K562 (cell line): ENCODE data around the gene P2RY8. TPM values are rescaled to one million over a fixed set of nuclear protein-coding genes. Genes with fewer than 3 reads are reported as not detected.

Source experiments
- ATAC-seq: fragments of 200-7000 bp; cut with Tn5 transposase; 3 replicates; pipeline ENCODE4 v1.9.1; 2020; ENCODE audit warnings: moderate library complexity
- BruUV-seq: library from RNA; stranded (reverse); fragments of 400-500 nt; replicated peaks from 2 replicates; lab custom pipeline; 2021; lab: Mats Ljungman, UMichigan
- CTCF ChIA-PET: fragments of 300-600 bp; formaldehyde crosslinking; extraction: SDS; loops from one replicate; lab custom pipeline; 2021; ENCODE audit warnings: low intra/inter-chr PET ratio; lab: Yijun Ruan, JAX
- POLR2A ChIA-PET: fragments of 300-600, 350-650 bp; sonication (Branson Sonifier 250); formaldehyde crosslinking; extraction: SDS; loops from one replicate; lab custom pipeline; 2021; ENCODE audit warnings: antibody characterized with exemption, inconsistent platforms; lab: Yijun Ruan, JAX
- DNase-seq, 4 experiments: peaks; one replicate each; pipeline versions ENCODE4 v3.0.0 to v3.0.0-alpha.2; 2011 to 2018; ENCODE audit warnings: low spot score in 3 of 4, mixed read lengths in 3 of 4; ENCODE audit errors: extremely low read depth in 1 of 4
- FAIRE-seq: peaks from 2 replicates; lab custom pipeline; 2011; peaks lifted over from hg19 to GRCh38; lab: Jason Lieb, UNC
- H2AFZ ChIP-seq: 2 replicates; pipeline ENCODE4 v1.6.0; 2011; ENCODE audit warnings: low read depth, low read length, control low read depth, inconsistent platforms
- H3K27ac ChIP-seq: fragments of 200-600 bp; 3 replicates; pipeline ENCODE4 v1.8.0; 2011; ENCODE audit warnings: low read depth, mild to moderate bottlenecking, control low read depth, inconsistent platforms, low read length, moderate library complexity, mixed read lengths; ENCODE audit errors: extremely low read depth
- H3K27me3 ChIP-seq, 2 experiments: fragments of 300-600 bp in 1 of 2; 2 replicates in 1 of 2; 3 replicates in 1 of 2; pipeline versions ENCODE4 v1.6.0 to v1.8.0; 2011; ENCODE audit warnings: inconsistent platforms in 2 of 2, low read length in 2 of 2, mild to moderate bottlenecking in 1 of 2, mixed read lengths in 1 of 2, moderate library complexity in 1 of 2; ENCODE audit not compliant: control insufficient read depth in 2 of 2, insufficient read depth in 2 of 2
- H3K36me3 ChIP-seq: fragments of 300-600 bp; 3 replicates; pipeline ENCODE4 v1.8.0; 2011; ENCODE audit warnings: mild to moderate bottlenecking, low read length, inconsistent platforms; ENCODE audit not compliant: control insufficient read depth, insufficient read depth
- H3K4me1 ChIP-seq, 2 experiments: fragments of 200-600 bp in 1 of 2; replicated peaks in 1 of 2; 2 replicates in 1 of 2; 3 replicates in 1 of 2; pipeline versions ENCODE4 v1.5.1 to v1.8.0; 2011; ENCODE audit warnings: inconsistent platforms in 2 of 2, low read length in 2 of 2, mild to moderate bottlenecking in 1 of 2, mixed read lengths in 1 of 2, moderate library complexity in 1 of 2; ENCODE audit not compliant: control insufficient read depth in 2 of 2, insufficient read depth in 2 of 2
- H3K4me2 ChIP-seq: 2 replicates; pipeline ENCODE4 v1.6.1; 2011; ENCODE audit warnings: low read length, control low read depth, inconsistent platforms, mixed read lengths; ENCODE audit not compliant: insufficient read depth
- H3K4me3 ChIP-seq: fragments of 200-600 bp; sonication (generic), shearing (Covaris generic); 2 replicates; pipeline ENCODE4 v1.5.1; 2016; ENCODE audit warnings: control low read depth, inconsistent platforms
- H3K79me2 ChIP-seq: fragments of 200-600 bp; 3 replicates; pipeline ENCODE4 v1.8.0; 2011; ENCODE audit warnings: low read length, inconsistent platforms; ENCODE audit not compliant: control insufficient read depth, insufficient read depth
- H3K9ac ChIP-seq, 2 experiments: 2 replicates each; pipeline versions ENCODE4 v1.6.0 to v1.6.1; 2011; ENCODE audit warnings: low read depth in 2 of 2, low read length in 2 of 2, control low read depth in 1 of 2, inconsistent platforms in 1 of 2, mild to moderate bottlenecking in 1 of 2, mixed read lengths in 1 of 2; ENCODE audit not compliant: insufficient read depth in 1 of 2
- H3K9me1 ChIP-seq: one replicate; pipeline ENCODE4 v1.6.0; 2011; ENCODE audit warnings: inconsistent platforms, mild to moderate bottlenecking, low read length, moderate library complexity; ENCODE audit not compliant: control insufficient read depth, insufficient read depth
- H3K9me3 ChIP-seq: replicated peaks from 2 replicates; pipeline ENCODE4 v1.5.1; 2011; ENCODE audit warnings: low read depth, low read length, inconsistent platforms; ENCODE audit not compliant: control insufficient read depth, insufficient read depth
- H4K20me1 ChIP-seq: replicated peaks from 2 replicates; pipeline ENCODE4 v1.6.1; 2011; ENCODE audit warnings: low read length, inconsistent platforms, mixed read lengths; ENCODE audit not compliant: control insufficient read depth, insufficient read depth
- BACH1 ChIP-seq: fragments of 200-800 bp; sonication (Bioruptor generic); IDR thresholded peaks from 2 replicates; pipeline ENCODE4 v1.6.1; 2016; ENCODE audit warnings: missing genetic modification characterization, missing compliant biosample characterization
- FIP1L1 ChIP-seq: fragments of 200-400 bp; formaldehyde crosslinking; IDR thresholded peaks from 2 replicates; pipeline ENCODE4 v1.6.1; 2018; ENCODE audit warnings: mild to moderate bottlenecking, low read depth, low read length; ENCODE audit not compliant: poor library complexity, severe bottlenecking
- FOXA1 ChIP-seq: fragments of 450-650 bp; IDR thresholded peaks from 2 replicates; pipeline ENCODE4 v1.6.1; 2016; ENCODE audit warnings: mild to moderate bottlenecking, borderline replicate concordance
- GABPB1 ChIP-seq: sonication (generic); formaldehyde crosslinking; IDR thresholded peaks from 2 replicates; pipeline ENCODE4 v1.8.0; 2022; ENCODE audit warnings: mild to moderate bottlenecking, missing genetic modification reagents
- SAFB2 ChIP-seq: fragments of 200-400 bp; formaldehyde crosslinking; IDR thresholded peaks from 2 replicates; pipeline ENCODE4 v1.6.1; 2018; ENCODE audit warnings: borderline replicate concordance, low read length, low read depth, moderate library complexity; ENCODE audit not compliant: severe bottlenecking
- SMAD4 ChIP-seq: fragments of 250-450 bp; sonication (Bioruptor Pico); conservative IDR thresholded peaks from 2 replicates; pipeline ENCODE4 v1.8.0; 2021; ENCODE audit warnings: inconsistent platforms, mild to moderate bottlenecking, moderate library complexity
- SNRNP70 ChIP-seq: fragments of 200-400 bp; formaldehyde crosslinking; optimal IDR thresholded peaks from 2 replicates; pipeline ENCODE3; 2017; ENCODE audit warnings: low read depth, low read length
- SRSF7 ChIP-seq: fragments of 200-400 bp; formaldehyde crosslinking; optimal IDR thresholded peaks from 2 replicates; pipeline ENCODE3; 2017; ENCODE audit warnings: mild to moderate bottlenecking, low read depth, low read length
- TEAD1 ChIP-seq, 2 experiments: fragments of 450-650 bp in 1 of 2; sonication (generic) in 1 of 2; formaldehyde crosslinking; IDR thresholded peaks; 2 replicates each; pipeline versions ENCODE4 v1.4.0 to v1.8.0; 2020 to 2022; ENCODE audit warnings: mild to moderate bottlenecking in 2 of 2, missing genetic modification reagents in 1 of 2
- ZC3H11A ChIP-seq: IDR thresholded peaks from 2 replicates; pipeline ENCODE4 v1.6.1; 2012; ENCODE audit warnings: low read depth, low read length, improper control_type of control experiment
- ZC3H8 ChIP-seq: fragments of 450-650 bp; IDR thresholded peaks from 2 replicates; pipeline ENCODE4 v1.6.1; 2017
- ZNF23 ChIP-seq: fragments of 250-450 bp; sonication (Bioruptor Pico); IDR thresholded peaks from 2 replicates; pipeline ENCODE4 v1.4.0; 2020; ENCODE audit warnings: mild to moderate bottlenecking
- ZNF347 ChIP-seq: fragments of 450-650 bp; formaldehyde crosslinking; IDR thresholded peaks from 2 replicates; pipeline ENCODE4 v1.4.0; 2020; ENCODE audit warnings: low read depth, mild to moderate bottlenecking, moderate library complexity
- ZNF644 ChIP-seq: fragments of 200-800 bp; sonication (Bioruptor generic); IDR thresholded peaks from 2 replicates; pipeline ENCODE4 v1.6.1; 2016; ENCODE audit warnings: low read depth, missing genetic modification characterization, missing compliant biosample characterization
- WGBS: fragments of 100-300 bp; shearing (Covaris generic); methylation state at CpG from one replicate; pipeline ENCODE4 v1.1.6; 2016; ENCODE audit warnings: low coverage, mixed read lengths; ENCODE audit not compliant: insufficient coverage; ENCODE audit errors: missing lambda C conversion rate; 5-methylcytosine and 5-hydroxymethylcytosine counted together
- in situ Hi-C: fragments of 300-500 bp; cut with MboI; formaldehyde crosslinking; loops from 4 replicates; pipeline ENCODE4 v1.15.0; 2018; ENCODE audit warnings: inconsistent platforms, mixed read lengths
- intact Hi-C: fragments of 100-400 bp; cut with micrococcal nuclease; formaldehyde crosslinking; loops from 2 replicates; pipeline ENCODE4 v1.14.2; 2022
- polyA plus RNA-seq, 8 experiments: library from polyadenylated mRNA; depleted of rRNA in 4 of 8; stranded (reverse) in 5 of 8; unstranded in 3 of 8; fragments of >200 nt; fragmentation: Nextera tagmentation in 2 of 8; fragmentation: Illumina TruSeq in 1 of 8; extraction: Ambion mirVana in 2 of 8; extraction: Trizol in 1 of 8; gene quantifications; 2 replicates each; pipeline versions ENCODE4 v1.2.1 to v1.2.3, GENCODE V29; 2011 to 2014; ENCODE audit warnings: inconsistent platforms in 1 of 8, missing spikeins in 1 of 8
- total RNA-seq, 7 experiments: library from RNA; depleted of rRNA in 6 of 7; stranded (reverse); fragments of >200 nt in 6 of 7; fragmentation: Illumina TruSeq in 2 of 7; extraction: Trizol in 2 of 7; gene quantifications; 2 replicates each; pipeline versions ENCODE4 v1.2.1 to v1.2.3, GENCODE V29; 2011 to 2021; ENCODE audit warnings: low replicate concordance in 1 of 7
- TF ChIP-seq, protein P1 (sequence below): fragments of 450-650 bp; IDR thresholded peaks from 2 replicates; pipeline ENCODE4 v1.7.1; 2018; ENCODE audit warnings: mild to moderate bottlenecking, low read depth; ENCODE audit not compliant: partially characterized antibody

P2RY8 gene
- total and polyA plus RNA-seq, 9 of the 15 experiments (the other 6 are each of a cell fraction or from before 2014, with no cell fraction given): 0.04 to 0.69 (median 0.08) TPM; not detected in 3

DNA sequence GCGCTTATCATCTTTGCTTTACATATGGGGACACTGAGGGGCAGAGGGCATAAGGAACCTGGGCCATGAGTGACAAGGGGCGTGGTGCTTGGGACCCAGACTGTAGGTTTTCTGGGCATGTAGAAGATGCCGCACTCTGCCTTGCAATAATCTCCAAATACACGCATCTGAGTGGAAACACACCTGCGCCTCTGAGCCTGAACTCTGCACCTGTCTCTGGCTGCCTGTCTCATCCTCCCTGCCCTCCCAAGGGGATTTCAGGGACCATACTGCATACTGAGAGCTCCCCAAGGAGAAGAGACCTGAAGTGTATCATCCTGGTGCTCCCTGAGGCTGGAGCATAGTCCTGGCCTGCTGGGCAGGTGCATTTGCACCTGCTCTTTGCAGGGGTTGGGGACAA, 49.6 kb downstream of the P2RY8 start:
- no peaks in the 10 kb centered on the region for H3K36me3 ChIP-seq

More for the DNA sequence above, 49.6 kb downstream of the P2RY8 start:
- no peak for ATAC-seq
- no TSS peak for BruUV-seq
- intact Hi-C loops: no loop called here
- 81% methylated on average over 5 of the region's 5 CpGs for WGBS
- TF ChIP-seq ZC3H8: no peak
- TF ChIP-seq TEAD1 (CRISPR knock-in tag; IDR thresholded peaks at IDR 0.05): no peak
- no peak for TF ChIP-seq ZC3H11A
- no peak for TF ChIP-seq BACH1 (tag)
- no peak for TF ChIP-seq FOXA1
- TF ChIP-seq ZNF23 (CRISPR knock-in tag): no peak
- TF ChIP-seq SMAD4: no peak
- TF ChIP-seq, protein P1, sequence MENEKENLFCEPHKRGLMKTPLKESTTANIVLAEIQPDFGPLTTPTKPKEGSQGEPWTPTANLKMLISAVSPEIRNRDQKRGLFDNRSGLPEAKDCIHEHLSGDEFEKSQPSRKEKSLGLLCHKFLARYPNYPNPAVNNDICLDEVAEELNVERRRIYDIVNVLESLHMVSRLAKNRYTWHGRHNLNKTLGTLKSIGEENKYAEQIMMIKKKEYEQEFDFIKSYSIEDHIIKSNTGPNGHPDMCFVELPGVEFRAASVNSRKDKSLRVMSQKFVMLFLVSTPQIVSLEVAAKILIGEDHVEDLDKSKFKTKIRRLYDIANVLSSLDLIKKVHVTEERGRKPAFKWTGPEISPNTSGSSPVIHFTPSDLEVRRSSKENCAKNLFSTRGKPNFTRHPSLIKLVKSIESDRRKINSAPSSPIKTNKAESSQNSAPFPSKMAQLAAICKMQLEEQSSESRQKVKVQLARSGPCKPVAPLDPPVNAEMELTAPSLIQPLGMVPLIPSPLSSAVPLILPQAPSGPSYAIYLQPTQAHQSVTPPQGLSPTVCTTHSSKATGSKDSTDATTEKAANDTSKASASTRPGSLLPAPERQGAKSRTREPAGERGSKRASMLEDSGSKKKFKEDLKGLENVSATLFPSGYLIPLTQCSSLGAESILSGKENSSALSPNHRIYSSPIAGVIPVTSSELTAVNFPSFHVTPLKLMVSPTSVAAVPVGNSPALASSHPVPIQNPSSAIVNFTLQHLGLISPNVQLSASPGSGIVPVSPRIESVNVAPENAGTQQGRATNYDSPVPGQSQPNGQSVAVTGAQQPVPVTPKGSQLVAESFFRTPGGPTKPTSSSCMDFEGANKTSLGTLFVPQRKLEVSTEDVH: no peak
- TF ChIP-seq FIP1L1: no peak
- TF ChIP-seq GABPB1 (CRISPR knock-in tag): no peak
- no peak for TF ChIP-seq ZNF347 (CRISPR knock-in tag)
- no peak for TF ChIP-seq ZNF644
- TF ChIP-seq SNRNP70: no peak
- no peak for TF ChIP-seq SAFB2
- TF ChIP-seq SRSF7: no peak
- TF ChIP-seq, all 486 proteins: peak for 0
- Histone ChIP-seq H3K9me3 (0 out of 2 replicates have a peak, but pooled peaks cover 2% of the 10 kb centered on the region), H3K27me3 (no peaks in the 10 kb centered on the region), H3K4me2 (no peak overlapping the region), H4K20me1 (no peaks in the 10 kb centered on the region), H2AFZ (peak overlapping the region; percentile 68; the same call in 1 of the 2 replicates), H3K4me3 (no peak overlapping the region), H3K79me2 (no peaks in the 10 kb centered on the region), H3K9me1 (no peaks in the 10 kb centered on the region), H3K9ac (no peak overlapping the region), H3K27ac (no peak overlapping the region), H3K4me1 (peaks cover 0 to 5% of the 10 kb centered on the region in 2 experiments; a peak in 3 of 5 replicates)
- FAIRE-seq: no peak
- ChIA-PET CTCF (no interaction called here), POLR2A (no interaction called here)
- no peak for DNase-seq
- in situ Hi-C loops: no loop called here
